ENCODE results near the gene NSFL1C.
A peak's percentile ranks its signal among the peaks of the same experiment; 100 is the strongest.
"Not testable (repeated sequence)": the region's sequence is repeated elsewhere in the genome, so short reads cannot be mapped to it uniquely, and the experiment has no call there.

NSFL1C gene

GRCh38 chr20:1466211-1467081 is at the start of gene NSFL1C:
Gene NSFL1C (minus strand): TSS chr20:1466849. CDS start chr20:1466824, 25 bp downstream.
- peak; percentile 83 for DNase-seq

GRCh38 chr20:1513801-1514200 is 47.2 kb upstream of the NSFL1C start:
- no peak for DNase-seq

- peak; percentile 32 for DNase-seq
Observed at GRCh38 chr20:1509237-1509636, 42.6 kb upstream of the NSFL1C start.

GRCh38 chr20:1508574-1508973 is 41.9 kb upstream of the NSFL1C start:
- no peak for DNase-seq

- no peak for DNase-seq
Observed at GRCh38 chr20:1507276-1507675, 40.6 kb upstream of the NSFL1C start.

- no peak for DNase-seq
Observed at GRCh38 chr20:1505871-1506270, 39.2 kb upstream of the NSFL1C start.

- no peak for DNase-seq
Observed at GRCh38 chr20:1505361-1505760, 38.7 kb upstream of the NSFL1C start.

GRCh38 chr20:1503564-1504227 is 37.0 kb upstream of the NSFL1C start:
- DNase-seq: peak; percentile 98

- no peak for DNase-seq
Observed at GRCh38 chr20:1500496-1500895, 33.8 kb upstream of the NSFL1C start.

- no peak for DNase-seq
Observed at GRCh38 chr20:1499528-1500420, 33.1 kb upstream of the NSFL1C start.

GRCh38 chr20:1497371-1497770 is 30.7 kb upstream of the NSFL1C start:
- not testable (repeated sequence) for DNase-seq

GRCh38 chr20:1496930-1497329 is 30.3 kb upstream of the NSFL1C start:
- DNase-seq: no peak

- peak; percentile 92 for DNase-seq
Observed at GRCh38 chr20:1494436-1494835, 27.8 kb upstream of the NSFL1C start.

- no peak for DNase-seq
Observed at GRCh38 chr20:1493536-1493935, 26.9 kb upstream of the NSFL1C start.

- DNase-seq: no peak
Observed at GRCh38 chr20:1491860-1492642, 25.4 kb upstream of the NSFL1C start.

- no peak for DNase-seq
Observed at GRCh38 chr20:1491281-1491840, 24.7 kb upstream of the NSFL1C start, which contains the start of gene SIRPB2. Gene SIRPB2 (minus strand): TSS chr20:1491420. CDS start chr20:1491359, 61 bp downstream.

- DNase-seq: no peak
Observed at GRCh38 chr20:1490643-1491195, 24.1 kb upstream of the NSFL1C start.

GRCh38 chr20:1489764-1490436 is 23.3 kb upstream of the NSFL1C start:
- no peak for DNase-seq

- DNase-seq: no peak
Observed at GRCh38 chr20:1489325-1489724, 22.7 kb upstream of the NSFL1C start.

- DNase-seq: no peak
Observed at GRCh38 chr20:1486566-1486965, 19.9 kb upstream of the NSFL1C start.

Data from NCI-H526 treated with DMSO at 0.1 percent for 48 hours (cell line).